Stimulated activated CD8-positive, alpha-beta memory T cell treated with anti-CD3 and anti-CD28 coated beads, Interleukin-7, amount 100 ng/mL, for 4 hours (primary cell): ENCODE data around the gene DHX35.

Experiments used
- DNase-seq, 2 donors: peaks; one replicate each; pipeline ENCODE4 v3.0.0-alpha.2; 2020; ENCODE audit warnings: low read depth in 2 of 2

Gene DHX35

GRCh38 chr20:39066471-39067242 lies 104.5 kb downstream of the DHX35 start:
- no peak for DNase-seq

GRCh38 chr20:39067526-39068216 lies 105.5 kb downstream of the DHX35 start:
- DNase-seq = no peak

GRCh38 chr20:39069976-39070375 lies 107.8 kb downstream of the DHX35 start:
- no peak for DNase-seq

DNA sequence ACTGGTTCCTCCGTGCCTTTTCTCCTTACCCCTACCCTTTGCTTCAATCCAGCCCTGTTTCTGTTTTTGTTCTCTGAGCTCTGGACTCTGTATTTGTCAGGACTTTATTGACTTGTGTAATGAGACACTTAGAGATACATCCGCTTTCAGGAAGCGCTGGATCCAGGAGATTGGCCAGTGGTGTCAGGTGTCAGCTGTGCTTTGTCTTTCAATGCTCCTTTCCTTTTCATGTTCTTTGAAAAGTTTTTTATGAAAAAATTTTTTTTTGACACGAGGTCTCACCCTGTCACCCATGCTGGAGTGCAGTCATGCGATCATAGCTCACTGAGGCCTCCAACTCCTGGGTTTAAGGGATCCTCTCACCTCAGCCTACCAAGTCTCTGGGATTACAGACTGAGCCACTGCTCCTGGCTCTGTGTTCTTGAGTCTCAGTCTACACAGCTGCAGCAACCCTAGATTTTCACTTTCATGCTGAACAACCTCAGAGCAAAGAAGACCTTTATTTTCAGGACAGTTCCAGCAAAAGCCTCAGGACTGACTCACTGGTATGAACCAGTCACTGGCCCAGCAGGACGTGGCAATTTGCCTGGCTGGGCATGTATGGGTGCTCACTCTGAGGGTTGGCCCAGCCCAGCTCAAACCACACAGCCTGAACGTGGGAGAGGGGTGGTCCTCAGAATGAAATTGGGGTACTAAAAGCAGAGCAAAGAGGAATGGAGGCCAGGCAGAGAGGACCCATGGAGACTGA lies 108.5 kb downstream of the DHX35 start:
- DNase-seq = no peak

DNA sequence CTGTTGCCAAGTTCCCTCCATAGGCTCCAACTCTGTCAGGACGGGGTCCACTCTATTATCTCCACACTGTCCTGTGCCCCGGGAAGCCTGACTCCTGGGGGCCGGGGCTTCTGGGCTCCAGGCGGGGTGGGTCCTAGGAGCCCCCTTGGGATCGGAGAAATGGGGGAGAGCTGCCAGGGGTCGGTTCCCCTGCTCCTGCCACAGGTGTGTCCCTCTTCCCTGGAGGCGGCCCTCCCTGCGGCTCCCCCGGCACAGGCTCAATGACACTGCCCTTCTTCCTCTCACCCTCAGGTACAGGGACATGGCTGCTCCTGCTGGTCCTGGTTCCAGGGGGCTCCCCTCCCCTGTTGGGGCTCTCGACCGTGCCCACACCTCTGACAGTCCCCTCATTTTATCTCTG lies 110.0 kb downstream of the DHX35 start:
- DNase-seq = no peak

GRCh38 chr20:39072653-39073052 lies 110.5 kb downstream of the DHX35 start:
- no peak for DNase-seq

DNA sequence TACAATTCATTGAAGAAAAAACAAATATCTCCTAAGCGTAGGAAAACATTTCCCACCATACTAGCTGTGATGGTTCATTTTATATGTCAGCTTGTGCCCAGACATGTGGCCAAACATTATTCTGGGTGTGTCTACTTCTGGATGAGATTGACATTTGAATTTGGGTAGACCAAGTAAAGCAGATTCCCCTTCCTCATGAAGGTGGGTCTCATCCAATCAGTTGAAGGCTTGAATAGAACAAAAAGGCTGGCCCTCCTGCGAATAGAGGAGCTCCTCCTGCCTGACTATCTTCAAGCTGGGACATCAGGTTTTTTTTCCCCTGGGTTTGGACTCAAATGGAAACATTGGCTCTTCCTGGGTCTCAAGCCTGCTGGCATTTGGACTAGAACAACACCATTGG lies 113.6 kb downstream of the DHX35 start:
- no peak for DNase-seq

DNA sequence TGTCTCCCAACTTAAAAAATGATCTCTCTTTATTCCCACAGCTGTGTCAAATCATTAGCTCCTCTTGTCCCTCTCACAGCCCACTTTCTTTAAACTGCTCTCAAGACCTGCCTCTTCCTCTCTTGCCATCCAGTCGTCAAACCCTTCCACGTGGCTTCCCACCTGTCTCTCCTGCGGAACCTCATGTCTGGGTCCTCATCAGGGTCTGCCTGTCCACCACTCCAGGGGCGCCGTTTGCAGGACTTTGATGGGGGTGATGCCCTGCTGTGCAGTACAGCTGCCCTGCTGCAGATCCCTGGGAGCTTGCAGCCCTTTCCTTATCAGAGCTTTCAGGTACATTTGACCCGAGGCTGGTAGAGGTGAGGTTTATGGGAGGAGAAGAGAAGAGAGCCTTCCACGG lies 114.8 kb downstream of the DHX35 start:
- no peak for DNase-seq

- DNase-seq = no peak
Observed at GRCh38 chr20:39080326-39080725, 118.2 kb downstream of the DHX35 start.

- DNase-seq = peak; percentile 63 to 73
Observed at GRCh38 chr20:39081255-39081654, 119.1 kb downstream of the DHX35 start.

DNA sequence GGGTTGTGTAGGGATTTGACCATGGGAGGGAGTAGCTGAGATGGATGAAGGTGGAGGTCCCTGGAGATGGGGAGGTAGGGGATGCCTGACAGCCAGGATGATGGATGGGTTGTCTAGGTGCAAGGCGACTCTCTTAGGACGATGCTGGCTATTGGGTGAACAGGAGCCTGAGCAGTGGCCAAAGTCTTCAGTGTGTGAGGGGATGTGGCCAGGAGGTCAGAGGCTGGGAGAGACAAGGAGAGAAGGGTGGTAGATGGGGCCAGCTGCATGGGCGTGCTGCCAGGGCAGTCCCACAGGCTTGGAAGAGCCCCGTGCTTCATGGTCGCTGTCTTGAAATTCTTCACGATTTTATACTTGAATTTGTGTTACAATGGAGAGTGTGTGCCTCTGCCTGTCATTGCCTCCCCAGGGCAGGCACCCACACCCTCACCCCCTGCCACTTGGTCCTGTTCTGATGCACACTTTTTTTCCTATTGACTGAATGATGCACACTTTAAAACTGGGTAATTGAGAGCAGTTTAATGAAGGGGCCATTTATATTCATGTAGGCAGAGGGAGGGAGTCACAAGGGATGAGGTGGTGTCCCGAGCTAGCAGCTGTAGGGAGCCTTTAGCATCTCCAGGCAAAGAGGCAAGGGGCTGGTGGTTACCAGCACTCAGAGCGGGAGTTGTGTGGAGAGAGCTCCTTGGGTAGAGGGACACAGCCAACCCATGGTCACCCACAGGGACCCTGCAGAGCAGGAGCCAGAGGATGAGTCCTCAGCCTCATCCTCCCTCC lies 120.7 kb downstream of the DHX35 start:
- no peak for DNase-seq

DNA sequence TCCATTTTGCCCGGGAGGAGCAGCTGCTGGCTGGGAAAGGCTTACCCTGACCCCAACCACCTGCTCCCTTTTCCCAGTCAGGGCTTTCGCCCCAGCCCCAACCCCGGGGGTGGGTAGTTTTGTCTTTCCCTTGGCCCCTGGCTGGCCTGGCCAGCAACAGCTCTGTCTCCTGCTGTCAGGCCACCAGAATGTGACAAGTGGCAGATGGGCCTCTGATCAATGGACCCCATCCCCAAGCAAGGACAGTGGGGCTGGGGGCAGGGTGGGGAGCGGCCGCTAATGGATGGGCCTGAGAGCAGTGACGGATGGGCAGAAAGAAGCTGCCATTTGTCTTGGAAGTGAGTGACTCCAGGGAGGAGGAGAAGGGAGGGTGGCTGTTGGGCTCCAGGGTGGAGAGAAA lies 121.6 kb downstream of the DHX35 start:
- DNase-seq = no peak

- DNase-seq = no peak
Observed at GRCh38 chr20:39089029-39089428, 126.9 kb downstream of the DHX35 start.
